Cardiac fibroblast (primary cell): ENCODE results near the gene LRRC34.

Source experiments
- DNase-seq, 2 donors: peaks; one replicate each; pipeline versions ENCODE4 v3.0.0 to v3.0.0-alpha.2; 2010; ENCODE audit warnings: low read depth in 2 of 2
- H3K4me3 ChIP-seq, 2 donors: replicated peaks in 1 of 2; 1 replicate in 1 of 2; 2 replicates in 1 of 2; pipeline ENCODE4 v1.5.1; 2011; ENCODE audit warnings: low read depth in 2 of 2, low read length in 2 of 2, mild to moderate bottlenecking in 2 of 2, moderate library complexity in 1 of 2
- TF ChIP-seq, protein P1 (sequence below): IDR thresholded peaks from one replicate; pipeline ENCODE4 v1.5.1; 2011; ENCODE audit warnings: low read depth, mild to moderate bottlenecking, low read length, inconsistent platforms

Gene LRRC34

DNA sequence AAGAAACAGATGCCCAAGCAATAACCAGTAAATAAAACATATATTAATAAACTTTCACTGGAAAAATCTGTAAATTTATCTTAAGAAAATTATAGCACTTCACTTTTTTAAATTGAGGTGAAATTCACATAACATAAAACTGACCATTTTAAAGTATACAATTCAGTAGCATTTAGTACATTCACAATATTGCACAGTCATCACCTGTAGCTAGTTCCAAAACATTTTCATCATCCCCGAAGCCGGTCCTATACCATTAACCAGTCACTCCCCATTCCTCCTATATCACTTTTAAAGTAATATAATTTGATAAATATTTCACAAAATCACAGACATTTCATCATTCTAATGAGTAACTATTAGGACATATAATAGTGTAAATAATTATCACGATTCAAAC, 8.0 kb downstream of the LRRC34 start:
- TF ChIP-seq, protein P1, sequence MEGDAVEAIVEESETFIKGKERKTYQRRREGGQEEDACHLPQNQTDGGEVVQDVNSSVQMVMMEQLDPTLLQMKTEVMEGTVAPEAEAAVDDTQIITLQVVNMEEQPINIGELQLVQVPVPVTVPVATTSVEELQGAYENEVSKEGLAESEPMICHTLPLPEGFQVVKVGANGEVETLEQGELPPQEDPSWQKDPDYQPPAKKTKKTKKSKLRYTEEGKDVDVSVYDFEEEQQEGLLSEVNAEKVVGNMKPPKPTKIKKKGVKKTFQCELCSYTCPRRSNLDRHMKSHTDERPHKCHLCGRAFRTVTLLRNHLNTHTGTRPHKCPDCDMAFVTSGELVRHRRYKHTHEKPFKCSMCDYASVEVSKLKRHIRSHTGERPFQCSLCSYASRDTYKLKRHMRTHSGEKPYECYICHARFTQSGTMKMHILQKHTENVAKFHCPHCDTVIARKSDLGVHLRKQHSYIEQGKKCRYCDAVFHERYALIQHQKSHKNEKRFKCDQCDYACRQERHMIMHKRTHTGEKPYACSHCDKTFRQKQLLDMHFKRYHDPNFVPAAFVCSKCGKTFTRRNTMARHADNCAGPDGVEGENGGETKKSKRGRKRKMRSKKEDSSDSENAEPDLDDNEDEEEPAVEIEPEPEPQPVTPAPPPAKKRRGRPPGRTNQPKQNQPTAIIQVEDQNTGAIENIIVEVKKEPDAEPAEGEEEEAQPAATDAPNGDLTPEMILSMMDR, result no peak
- no peak for DNase-seq
- H3K4me3 ChIP-seq, result no peak overlapping the region

DNA sequence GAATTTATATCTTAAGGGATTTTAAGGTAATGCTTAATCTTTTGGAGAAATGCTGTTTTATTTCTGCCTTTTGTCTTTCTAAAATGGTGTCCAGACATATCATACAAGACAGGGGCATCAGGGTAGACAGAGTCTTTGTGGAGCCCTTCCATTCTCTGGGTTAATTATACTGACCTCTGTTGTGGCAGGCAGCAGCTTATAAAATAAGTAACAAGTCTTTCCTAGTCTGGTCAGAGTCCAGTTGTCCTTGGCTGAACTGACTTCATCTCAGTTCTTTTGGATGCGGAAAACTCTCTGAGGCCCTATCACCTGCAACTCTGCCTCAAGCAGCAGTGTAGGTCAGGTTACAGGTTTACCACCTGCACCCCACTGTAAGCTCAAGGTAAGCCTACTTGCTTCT, 20.3 kb downstream of the LRRC34 start:
- no peak overlapping the region for H3K4me3 ChIP-seq
- TF ChIP-seq, protein P1, result no peak
- DNase-seq, result no peak

DNA sequence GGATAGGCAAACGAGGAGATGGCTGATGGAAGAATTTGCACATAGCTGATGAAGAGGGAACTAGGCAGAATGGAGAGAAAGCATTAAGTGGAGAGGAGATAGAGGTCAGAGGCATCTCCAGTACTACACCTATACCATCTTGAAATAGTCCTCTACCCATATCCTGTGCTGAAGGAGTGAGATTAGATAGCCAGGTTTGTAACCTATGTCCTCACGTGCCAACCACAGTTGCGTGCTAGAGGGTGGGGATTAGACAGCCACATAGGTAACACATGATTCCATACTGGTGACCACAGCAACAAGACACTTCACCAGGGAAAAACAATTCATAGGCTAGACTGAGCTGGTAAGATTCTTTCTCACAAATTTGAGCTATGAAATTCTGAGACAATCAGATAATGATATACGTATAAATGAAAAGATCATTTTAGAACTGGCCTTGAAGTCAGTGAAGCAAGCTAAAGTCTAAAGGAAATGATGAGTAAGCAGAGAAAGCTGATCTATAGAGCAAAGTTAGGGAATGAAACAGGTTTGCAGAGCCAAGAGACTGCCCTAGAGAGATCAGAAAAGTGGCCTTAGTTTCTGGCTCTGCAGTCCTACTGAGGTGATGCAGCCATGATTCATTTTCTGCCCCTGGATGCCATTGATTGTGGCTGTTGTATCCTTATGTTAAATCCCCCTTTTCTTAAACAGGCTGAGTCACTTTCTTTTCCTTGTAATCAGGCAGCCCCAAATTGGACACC, 21.8 kb downstream of the LRRC34 start:
- TF ChIP-seq, protein P1, result no peak
- DNase-seq, result peak; percentile 6 to 38
- no peak overlapping the region for H3K4me3 ChIP-seq

GRCh38 chr3:169790219-169790618, 22.5 kb downstream of the LRRC34 start:
- no peak overlapping the region for H3K4me3 ChIP-seq
- TF ChIP-seq, protein P1, result no peak
- no peak for DNase-seq

DNA sequence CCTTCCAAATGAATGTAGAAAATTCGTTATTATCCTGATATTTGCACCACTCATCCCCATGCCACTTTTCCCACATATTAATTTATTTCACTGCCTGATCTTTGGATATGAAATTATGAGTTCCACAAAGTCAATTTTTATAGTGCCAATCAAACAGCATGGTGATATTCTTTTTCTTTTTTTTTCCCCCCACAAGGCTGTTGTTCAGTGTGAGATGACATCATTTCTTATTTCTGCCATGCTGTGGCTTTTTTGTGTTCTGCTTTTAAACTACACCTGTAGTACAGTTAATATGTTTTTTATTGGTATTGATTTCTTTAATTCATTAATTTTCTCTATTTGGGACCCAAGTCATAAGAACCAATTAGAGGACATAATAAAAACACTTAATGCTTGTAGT, 24.9 kb downstream of the LRRC34 start:
- TF ChIP-seq, protein P1, result no peak
- H3K4me3 ChIP-seq, result no peak overlapping the region
- no peak for DNase-seq

DNA sequence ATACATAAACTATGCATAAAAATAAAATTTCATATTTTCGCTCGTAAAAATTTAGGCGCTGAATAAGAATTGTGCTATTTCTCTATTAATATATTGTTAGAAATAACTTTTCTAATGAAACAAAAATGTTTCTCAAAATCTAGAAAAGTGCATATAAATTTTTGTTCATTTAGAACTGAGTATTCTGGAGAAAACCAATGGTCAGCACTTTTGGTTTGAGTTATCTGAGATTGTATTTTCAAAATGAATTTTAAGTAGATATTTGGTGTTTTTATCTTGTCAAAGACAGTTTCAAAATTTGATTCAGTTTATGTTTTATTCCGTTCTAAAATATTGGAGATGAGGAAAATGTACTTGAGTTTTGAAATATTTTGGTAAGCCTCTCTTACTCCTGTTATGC, 25.6 kb downstream of the LRRC34 start:
- no peak overlapping the region for H3K4me3 ChIP-seq
- DNase-seq, result no peak
- TF ChIP-seq, protein P1, result no peak

DNA sequence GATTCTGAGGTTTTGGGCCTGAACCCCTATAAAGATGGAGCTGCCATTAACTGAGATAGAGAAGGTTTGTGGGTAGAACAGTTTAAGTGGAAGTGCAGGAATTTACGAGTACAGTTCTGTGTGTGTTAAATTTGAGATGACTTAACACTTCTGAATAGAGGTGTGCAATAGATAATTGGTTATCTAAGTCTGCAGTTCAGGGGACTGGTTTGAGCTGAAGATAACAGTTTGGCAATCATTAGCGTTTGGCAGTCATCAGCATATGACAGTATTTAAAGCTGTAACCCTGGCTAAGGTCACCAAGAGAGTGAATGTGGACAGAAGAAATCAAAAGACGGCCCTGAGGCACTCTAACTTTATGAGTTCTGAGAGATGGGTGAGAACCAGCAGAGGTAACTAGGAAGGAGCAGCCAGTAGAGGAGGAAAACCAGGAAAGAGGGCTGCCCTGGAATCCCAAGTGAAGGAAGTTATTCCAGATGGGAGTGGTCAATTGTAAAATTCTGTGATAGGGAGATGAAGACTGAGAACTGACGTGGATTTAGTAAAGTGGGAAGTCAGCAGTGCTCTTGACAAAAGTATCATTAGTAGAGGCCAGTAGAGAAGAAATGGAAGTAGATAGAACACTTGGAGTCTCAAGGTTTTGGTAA, 31.4 kb downstream of the LRRC34 start:
- TF ChIP-seq, protein P1, result no peak
- no peak for DNase-seq
- H3K4me3 ChIP-seq, result no peak overlapping the region
